ENCODE measurements around the gene SPOCK3. TPM values are rescaled to one million over a fixed set of nuclear protein-coding genes. Genes with fewer than 3 reads are reported as not detected.

Gene SPOCK3
- total and polyA plus RNA-seq, 2 of the 13 experiments (the other 11 are each of a cell fraction or from before 2014, with no cell fraction given): not detected

DNA sequence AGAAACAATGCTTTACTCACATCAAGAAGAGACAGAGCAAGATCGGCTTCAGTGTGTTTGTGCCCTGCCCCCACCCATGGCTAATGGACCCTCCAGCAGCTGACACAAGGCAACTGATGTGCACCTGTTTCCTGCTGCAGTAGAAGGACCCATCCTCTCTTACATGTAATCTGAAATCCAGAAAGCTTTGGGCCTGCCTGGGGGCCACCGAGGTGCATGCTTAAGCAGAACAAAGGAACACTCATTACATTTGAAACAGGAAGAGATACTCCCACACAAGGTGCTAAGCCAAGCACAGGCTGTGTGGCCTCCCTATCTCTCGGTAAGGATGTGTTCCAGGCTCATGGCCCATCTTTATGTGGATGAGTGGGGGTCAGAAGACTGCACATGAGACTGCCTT, 338.0 kb downstream of the SPOCK3 start:
- no peak for FAIRE-seq

DNA sequence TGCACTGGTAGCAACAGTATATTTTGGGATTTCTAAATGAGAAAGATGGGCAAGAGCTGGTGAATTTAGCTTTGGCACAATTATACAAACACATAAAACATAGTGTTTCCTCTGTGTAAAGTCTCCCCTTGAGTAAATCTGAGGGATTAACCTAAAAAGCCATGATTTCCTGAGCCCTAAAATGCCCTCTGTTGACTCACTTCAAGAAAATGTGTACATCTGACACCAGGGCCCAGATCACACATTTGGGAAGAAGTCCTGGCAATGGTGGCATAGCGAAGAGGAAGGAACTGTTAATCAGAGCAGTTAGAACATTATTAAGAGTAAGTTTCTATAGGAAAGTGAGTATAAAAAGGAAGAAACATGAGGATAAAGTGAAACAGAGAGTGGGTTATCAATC, 338.5 kb downstream of the SPOCK3 start:
- no peak for ATAC-seq
- H3K4me3 ChIP-seq (replicated peaks in 1 of 3; ENCODE audit: insufficient read depth in 1 of 3, low read depth in 2 of 3, low read length in 3 of 3): no peak overlapping the region
- ChIA-PET CTCF (ENCODE audit: low intra/inter-chr PET ratio, low total read pairs) (no interaction called here), POLR2A (no interaction called here)
- H2AFZ ChIP-seq (ENCODE audit: low read length): no peak overlapping the region
- no peaks in the 10 kb centered on the region for H4K20me1 ChIP-seq (ENCODE audit: insufficient read depth, low read length)
- no peak overlapping the region for H3K4me2 ChIP-seq (ENCODE audit: low read depth, low read length)
- FAIRE-seq: no peak
- H3K79me2 ChIP-seq (ENCODE audit: insufficient read depth, low read length): no peaks in the 10 kb centered on the region
- in situ Hi-C loops (cut with HindIII; ENCODE audit: extremely low pct_ligation_motif_present, low pct_unique_long_range_greater_than_20kb): no loop called here
- intact Hi-C loops (cut with micrococcal nuclease; ENCODE audit: unreplicated experiment): no loop called here
- H3K4me1 ChIP-seq (ENCODE audit: insufficient read depth, low read length): no peaks in the 10 kb centered on the region
- DNase-seq (ENCODE audit: low spot score): no peak
- no peak overlapping the region for H3K9ac ChIP-seq (ENCODE audit: insufficient read depth, low read depth, low read length)
- no TSS peak for BruUV-seq (replicated peaks)
- H3K27me3 ChIP-seq (ENCODE audit: control insufficient read depth in 1 of 2, insufficient read depth in 2 of 2, low read length in 2 of 2): no peaks in the 10 kb centered on the region
- H3K36me3 ChIP-seq (replicated peaks in 1 of 2; ENCODE audit: control insufficient read depth in 1 of 2, insufficient read depth in 2 of 2, low read length in 2 of 2): no peaks in the 10 kb centered on the region
- TF ChIP-seq, protein P1, sequence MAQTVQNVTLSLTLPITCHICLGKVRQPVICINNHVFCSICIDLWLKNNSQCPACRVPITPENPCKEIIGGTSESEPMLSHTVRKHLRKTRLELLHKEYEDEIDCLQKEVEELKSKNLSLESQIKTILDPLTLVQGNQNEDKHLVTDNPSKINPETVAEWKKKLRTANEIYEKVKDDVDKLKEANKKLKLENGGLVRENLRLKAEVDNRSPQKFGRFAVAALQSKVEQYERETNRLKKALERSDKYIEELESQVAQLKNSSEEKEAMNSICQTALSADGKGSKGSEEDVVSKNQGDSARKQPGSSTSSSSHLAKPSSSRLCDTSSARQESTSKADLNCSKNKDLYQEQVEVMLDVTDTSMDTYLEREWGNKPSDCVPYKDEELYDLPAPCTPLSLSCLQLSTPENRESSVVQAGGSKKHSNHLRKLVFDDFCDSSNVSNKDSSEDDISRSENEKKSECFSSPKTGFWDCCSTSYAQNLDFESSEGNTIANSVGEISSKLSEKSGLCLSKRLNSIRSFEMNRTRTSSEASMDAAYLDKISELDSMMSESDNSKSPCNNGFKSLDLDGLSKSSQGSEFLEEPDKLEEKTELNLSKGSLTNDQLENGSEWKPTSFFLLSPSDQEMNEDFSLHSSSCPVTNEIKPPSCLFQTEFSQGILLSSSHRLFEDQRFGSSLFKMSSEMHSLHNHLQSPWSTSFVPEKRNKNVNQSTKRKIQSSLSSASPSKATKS (CRISPR knock-in tag; IDR thresholded peaks at IDR 0.05): no peak
- TF ChIP-seq RBAK (CRISPR knock-in tag; IDR thresholded peaks at IDR 0.05): no peak
- 0% methylated on average over 1 of the region's 1 CpG for WGBS (ENCODE audit: low lambda C conversion rate)
- H3K27ac ChIP-seq (ENCODE audit: extremely low read length, insufficient read depth, low read length): no peak overlapping the region
- no peaks in the 10 kb centered on the region for H3K9me3 ChIP-seq (ENCODE audit: low read length)

More for the DNA sequence above, 338.0 kb downstream of the SPOCK3 start:
- TF ChIP-seq ZNF441 (CRISPR knock-in tag; IDR thresholded peaks at IDR 0.05; ENCODE audit: borderline replicate concordance) (no peak), PITX1 (CRISPR knock-in tag; IDR thresholded peaks at IDR 0.05) (no peak)
- no peak overlapping the region for H3K27ac ChIP-seq (ENCODE audit: extremely low read length, insufficient read depth, low read length)
- intact Hi-C loops (cut with micrococcal nuclease; ENCODE audit: unreplicated experiment): no loop called here
- ATAC-seq: no peak
- H3K9me3 ChIP-seq (ENCODE audit: low read length): no peaks in the 10 kb centered on the region
- POLR2A ChIA-PET: no interaction called here
- H3K4me3 ChIP-seq (replicated peaks in 1 of 3; ENCODE audit: insufficient read depth in 1 of 3, low read depth in 2 of 3, low read length in 3 of 3): no peak overlapping the region
- no peaks in the 10 kb centered on the region for H3K27me3 ChIP-seq (ENCODE audit: control insufficient read depth in 1 of 2, insufficient read depth in 2 of 2, low read length in 2 of 2)
- no TSS peak for BruUV-seq (replicated peaks)
- no peaks in the 10 kb centered on the region for H3K79me2 ChIP-seq (ENCODE audit: insufficient read depth, low read length)
- H4K20me1 ChIP-seq (ENCODE audit: insufficient read depth, low read length): no peaks in the 10 kb centered on the region
- DNase-seq (ENCODE audit: low spot score): no peak
- H3K9ac ChIP-seq (ENCODE audit: insufficient read depth, low read depth, low read length): no peak overlapping the region
- H3K4me1 ChIP-seq (ENCODE audit: insufficient read depth, low read length): no peaks in the 10 kb centered on the region
- no peak overlapping the region for H3K4me2 ChIP-seq (ENCODE audit: low read depth, low read length)
- 10% methylated on average over 2 of the region's 3 CpGs for WGBS (ENCODE audit: low lambda C conversion rate)
- in situ Hi-C loops (cut with HindIII; ENCODE audit: extremely low pct_ligation_motif_present, low pct_unique_long_range_greater_than_20kb): no loop called here
- no peaks in the 10 kb centered on the region for H3K36me3 ChIP-seq (replicated peaks in 1 of 2; ENCODE audit: control insufficient read depth in 1 of 2, insufficient read depth in 2 of 2, low read length in 2 of 2)
- no peak overlapping the region for H2AFZ ChIP-seq (ENCODE audit: low read length)
- CTCF ChIA-PET (ENCODE audit: low intra/inter-chr PET ratio, low total read pairs): no interaction called here
